ENCODE results near the gene CYFIP1. TPM values are rescaled to one million over a fixed set of nuclear protein-coding genes. Genes with fewer than 3 reads are reported as not detected.

CYFIP1 gene
- total RNA-seq, 1 donor from 2014 or later, result 143 TPM

DNA sequence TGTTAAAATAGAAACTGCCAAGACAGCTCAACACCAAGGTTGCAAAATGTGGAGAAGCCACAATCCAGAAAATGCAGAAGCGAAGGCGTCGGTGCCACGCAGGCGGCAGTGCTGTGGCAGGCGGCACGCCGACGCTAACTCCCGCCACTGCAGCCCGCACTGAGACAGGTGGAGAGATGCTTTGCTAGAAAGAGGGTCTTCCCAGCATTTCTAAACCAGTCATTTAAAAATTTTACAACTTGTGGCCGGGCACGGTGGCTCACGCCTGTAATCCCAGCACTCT is 23.2 kb downstream of the CYFIP1 start:
- Mint-ChIP-seq H3K27ac (ENCODE audit: unreplicated experiment) (peak overlapping the region; percentile 59), H3K36me3 (ENCODE audit: unreplicated experiment) (no peaks in the 10 kb centered on the region), H3K9me3 (ENCODE audit: unreplicated experiment) (peaks cover 16% of the 10 kb centered on the region), H3K4me3 (ENCODE audit: unreplicated experiment) (no peak overlapping the region), H3K4me1 (ENCODE audit: low read depth, unreplicated experiment) (peaks cover 33% of the 10 kb centered on the region), H3K27me3 (ENCODE audit: unreplicated experiment) (peaks cover 2% of the 10 kb centered on the region)
- TF ChIP-seq, protein P1, sequence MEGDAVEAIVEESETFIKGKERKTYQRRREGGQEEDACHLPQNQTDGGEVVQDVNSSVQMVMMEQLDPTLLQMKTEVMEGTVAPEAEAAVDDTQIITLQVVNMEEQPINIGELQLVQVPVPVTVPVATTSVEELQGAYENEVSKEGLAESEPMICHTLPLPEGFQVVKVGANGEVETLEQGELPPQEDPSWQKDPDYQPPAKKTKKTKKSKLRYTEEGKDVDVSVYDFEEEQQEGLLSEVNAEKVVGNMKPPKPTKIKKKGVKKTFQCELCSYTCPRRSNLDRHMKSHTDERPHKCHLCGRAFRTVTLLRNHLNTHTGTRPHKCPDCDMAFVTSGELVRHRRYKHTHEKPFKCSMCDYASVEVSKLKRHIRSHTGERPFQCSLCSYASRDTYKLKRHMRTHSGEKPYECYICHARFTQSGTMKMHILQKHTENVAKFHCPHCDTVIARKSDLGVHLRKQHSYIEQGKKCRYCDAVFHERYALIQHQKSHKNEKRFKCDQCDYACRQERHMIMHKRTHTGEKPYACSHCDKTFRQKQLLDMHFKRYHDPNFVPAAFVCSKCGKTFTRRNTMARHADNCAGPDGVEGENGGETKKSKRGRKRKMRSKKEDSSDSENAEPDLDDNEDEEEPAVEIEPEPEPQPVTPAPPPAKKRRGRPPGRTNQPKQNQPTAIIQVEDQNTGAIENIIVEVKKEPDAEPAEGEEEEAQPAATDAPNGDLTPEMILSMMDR (IDR thresholded peaks at IDR 0.05; ENCODE audit: partially characterized antibody, unreplicated experiment), result no peak
- no peak for DNase-seq

DNA sequence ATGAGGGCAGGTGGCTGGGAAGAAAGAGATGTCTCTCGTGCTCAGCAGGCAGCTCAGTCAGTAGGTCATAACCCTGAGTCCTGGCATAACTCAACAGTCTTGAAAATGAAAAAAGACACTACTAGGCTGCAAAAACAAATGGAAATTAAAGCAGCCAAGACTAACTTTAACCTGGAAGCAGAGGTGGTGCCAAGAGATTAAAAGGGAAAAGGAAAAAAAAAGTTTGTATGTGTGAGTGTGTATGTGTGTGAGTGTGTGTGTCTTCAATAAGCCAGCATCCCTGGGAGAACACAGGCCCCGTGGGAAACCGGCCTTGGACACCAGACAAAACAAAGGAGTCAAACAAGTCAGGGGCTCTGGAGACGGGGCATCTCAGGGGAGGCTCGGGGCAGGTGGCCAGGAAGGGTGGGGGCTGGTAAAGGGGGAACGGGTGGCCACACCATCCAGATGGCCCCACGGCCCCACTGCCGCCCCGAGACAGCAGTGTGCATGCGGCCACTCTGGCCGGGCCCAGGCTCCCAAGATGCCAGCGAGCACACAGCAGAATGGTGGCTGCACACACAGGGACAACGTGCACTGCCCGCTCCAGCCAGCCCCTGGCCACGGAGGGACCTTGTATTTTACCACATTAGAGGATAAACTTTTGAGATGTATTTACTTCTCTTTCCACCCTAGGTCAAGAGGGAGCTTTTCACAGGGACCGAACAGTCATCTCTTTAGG is 23.8 kb downstream of the CYFIP1 start:
- Mint-ChIP-seq H3K4me1 (ENCODE audit: low read depth, unreplicated experiment) (peaks cover 33% of the 10 kb centered on the region), H3K36me3 (ENCODE audit: unreplicated experiment) (no peaks in the 10 kb centered on the region)

DNA sequence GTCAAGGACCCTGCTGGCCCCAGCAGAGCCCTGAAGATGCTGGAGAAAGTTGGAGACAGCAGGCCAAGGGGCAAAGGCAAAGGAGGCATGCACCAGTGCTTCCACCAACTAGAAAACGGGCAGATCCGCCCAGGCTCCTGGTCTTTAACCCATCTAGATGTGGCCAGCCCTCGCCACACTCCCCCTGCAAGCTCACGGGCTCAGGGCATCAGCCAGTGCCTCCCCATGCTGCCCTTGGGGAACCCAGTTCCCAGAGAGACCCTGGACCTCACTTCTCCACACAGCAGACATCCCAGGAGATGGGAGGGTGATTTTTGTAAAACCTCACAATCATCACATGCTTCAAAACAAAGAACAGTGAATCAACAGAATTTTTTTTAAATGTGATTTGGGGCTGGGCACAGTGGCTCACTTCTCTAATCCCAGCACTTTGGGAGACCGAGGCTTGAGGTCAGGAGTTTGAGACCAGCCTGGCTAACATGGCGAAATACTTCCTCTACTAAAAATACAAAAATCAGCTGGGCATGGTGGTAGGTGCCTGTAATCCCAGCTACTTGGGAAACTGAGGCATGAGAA is 24.5 kb downstream of the CYFIP1 start:
- Mint-ChIP-seq H3K4me1 (ENCODE audit: low read depth, unreplicated experiment) (peaks cover 34% of the 10 kb centered on the region), H3K36me3 (ENCODE audit: unreplicated experiment) (no peaks in the 10 kb centered on the region), H3K27ac (ENCODE audit: unreplicated experiment) (peak overlapping the region; percentile 69), H3K27me3 (ENCODE audit: unreplicated experiment) (peaks cover 2% of the 10 kb centered on the region), H3K9me3 (ENCODE audit: unreplicated experiment) (peaks cover 17% of the 10 kb centered on the region), H3K4me3 (ENCODE audit: unreplicated experiment) (peak overlapping the region; percentile 48)
- DNase-seq, result no peak
- TF ChIP-seq, protein P1 (IDR thresholded peaks at IDR 0.05; ENCODE audit: partially characterized antibody, unreplicated experiment), result no peak

More for the DNA sequence above, 23.8 kb downstream of the CYFIP1 start:
- peak; percentile 67 for DNase-seq
- peaks cover 16% of the 10 kb centered on the region for H3K9me3 Mint-ChIP-seq (ENCODE audit: unreplicated experiment)
- TF ChIP-seq, protein P1 (IDR thresholded peaks at IDR 0.05; ENCODE audit: partially characterized antibody, unreplicated experiment), result no peak
- peak overlapping the region; percentile 48 for H3K4me3 Mint-ChIP-seq (ENCODE audit: unreplicated experiment)
- peaks cover 2% of the 10 kb centered on the region for H3K27me3 Mint-ChIP-seq (ENCODE audit: unreplicated experiment)
- H3K27ac Mint-ChIP-seq (ENCODE audit: unreplicated experiment), result peak overlapping the region; percentile 69

DNA sequence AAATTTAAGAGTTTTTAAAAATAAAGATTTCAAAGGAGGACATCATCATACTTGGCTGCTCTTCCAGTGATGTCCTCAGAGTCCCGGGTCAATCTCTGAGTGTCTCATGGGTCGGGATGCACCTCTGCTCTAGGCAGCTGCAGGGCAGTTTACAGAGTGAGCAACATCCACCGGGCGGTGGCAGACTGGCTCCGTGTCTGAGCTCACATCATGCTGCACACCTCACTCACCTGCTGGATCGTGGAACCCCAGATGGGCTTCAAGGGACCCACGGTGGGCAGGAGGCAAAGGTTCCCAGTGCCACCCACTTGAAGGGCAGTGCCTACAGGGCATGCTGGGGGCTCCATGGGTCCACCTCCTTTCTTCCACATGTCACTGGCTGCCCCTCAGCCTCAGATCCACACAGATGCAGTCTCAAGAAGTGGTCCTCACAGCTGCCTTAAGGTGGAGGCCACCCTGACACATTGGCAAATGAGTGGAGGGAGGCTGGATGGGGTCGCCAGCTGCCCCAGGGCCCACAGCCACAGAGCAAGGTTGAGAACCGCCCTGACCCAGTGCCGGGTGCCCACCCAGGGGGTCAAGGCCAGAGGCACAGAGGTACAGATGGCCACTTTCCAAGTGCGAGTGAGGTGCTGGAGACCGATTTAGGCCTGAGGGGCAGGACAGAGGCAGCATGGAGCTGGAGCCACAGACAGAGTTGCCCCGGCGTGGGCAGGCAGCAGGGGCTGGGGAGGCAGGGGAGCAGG is 25.2 kb downstream of the CYFIP1 start:
- TF ChIP-seq, protein P1 (IDR thresholded peaks at IDR 0.05; ENCODE audit: partially characterized antibody, unreplicated experiment), result no peak
- Mint-ChIP-seq H3K27ac (ENCODE audit: unreplicated experiment) (no peak overlapping the region), H3K4me1 (ENCODE audit: low read depth, unreplicated experiment) (peaks cover 39% of the 10 kb centered on the region), H3K27me3 (ENCODE audit: unreplicated experiment) (peaks cover 2% of the 10 kb centered on the region), H3K9me3 (ENCODE audit: unreplicated experiment) (peaks cover 17% of the 10 kb centered on the region), H3K4me3 (ENCODE audit: unreplicated experiment) (no peak overlapping the region), H3K36me3 (ENCODE audit: unreplicated experiment) (no peaks in the 10 kb centered on the region)
- no peak for DNase-seq

- H3K9me3 Mint-ChIP-seq (ENCODE audit: unreplicated experiment), result peaks cover 17% of the 10 kb centered on the region
- H3K27ac Mint-ChIP-seq (ENCODE audit: unreplicated experiment), result no peak overlapping the region
- peaks cover 40% of the 10 kb centered on the region for H3K4me1 Mint-ChIP-seq (ENCODE audit: low read depth, unreplicated experiment)
- H3K4me3 Mint-ChIP-seq (ENCODE audit: unreplicated experiment), result no peak overlapping the region
- TF ChIP-seq, protein P1 (IDR thresholded peaks at IDR 0.05; ENCODE audit: partially characterized antibody, unreplicated experiment), result no peak
- H3K27me3 Mint-ChIP-seq (ENCODE audit: unreplicated experiment), result peaks cover 2% of the 10 kb centered on the region
- H3K36me3 Mint-ChIP-seq (ENCODE audit: unreplicated experiment), result no peaks in the 10 kb centered on the region
- DNase-seq, result no peak
Measured at GRCh38 chr15:22954326-22954725, 25.8 kb downstream of the CYFIP1 start.
